Epidermal melanocyte (primary cell): ENCODE results near the gene SULT1A3.
A peak's percentile ranks its signal among the peaks of the same experiment; 100 is the strongest.
"Not testable (repeated sequence)": the region's sequence is repeated elsewhere in the genome, so short reads cannot be mapped to it uniquely, and the experiment has no call there.

Experiments
- DNase-seq: peaks from one replicate; pipeline ENCODE4 v3.0.0; 2011; ENCODE audit warnings: low spot score; ENCODE audit not compliant: insufficient read length

SULT1A3 gene

DNA sequence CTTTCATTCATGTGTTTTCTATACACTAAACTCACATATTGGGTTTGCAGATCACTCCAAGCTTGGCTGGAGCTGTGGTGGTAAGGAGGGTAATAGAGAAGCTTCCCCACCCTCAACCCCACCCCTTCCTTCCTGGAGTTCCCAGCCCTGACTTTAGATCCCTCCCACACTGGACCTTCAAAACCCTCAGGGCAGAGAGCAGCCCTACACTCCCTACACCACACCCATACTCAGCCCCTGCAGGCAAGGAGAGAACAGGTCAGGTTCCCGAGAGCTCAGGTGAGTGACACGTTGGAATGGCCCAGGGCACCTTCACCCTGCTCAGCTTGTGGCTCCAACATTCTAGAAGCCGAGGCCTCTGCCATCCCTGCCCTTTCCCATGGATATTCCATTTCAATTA, at the start of gene SULT1A3:
Gene SULT1A3, plus strand, starts transcription at position 207 of the 400 bp plus-strand sequence. CDS start 1,474 bp downstream, outside the sequence.
- DNase-seq = not testable (repeated sequence)

GRCh38 chr16:30151091-30151490, 48.0 kb upstream of the SULT1A3 start:
- DNase-seq = no peak

GRCh38 chr16:30152517-30152916, 46.5 kb upstream of the SULT1A3 start:
- no peak for DNase-seq

GRCh38 chr16:30155188-30155587, 43.9 kb upstream of the SULT1A3 start:
- no peak for DNase-seq

DNA sequence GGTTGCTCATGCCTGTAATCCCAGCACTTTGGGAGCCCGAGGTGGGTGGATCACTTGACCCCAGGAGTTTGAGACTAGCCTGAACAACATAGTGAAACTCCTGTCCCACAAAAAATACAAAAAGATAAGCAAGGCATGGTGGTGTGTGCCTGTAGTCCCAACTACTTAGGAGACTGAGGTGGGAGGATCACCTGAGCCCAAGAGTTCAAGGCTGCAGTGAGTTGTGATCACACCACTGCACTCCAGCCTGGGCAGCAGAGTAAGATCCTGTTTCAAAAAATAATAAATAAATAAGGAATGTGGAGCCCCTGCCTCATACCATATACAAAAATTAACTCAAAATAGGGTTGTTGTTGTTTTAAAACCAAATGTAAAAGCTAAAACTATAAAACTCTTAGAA, 41.8 kb upstream of the SULT1A3 start:
- DNase-seq = no peak

- no peak for DNase-seq
These were observed 35.5 kb upstream of the SULT1A3 start for GRCh38 chr16:30163538-30163937.

- DNase-seq = no peak
These were observed 32.7 kb upstream of the SULT1A3 start for GRCh38 chr16:30166202-30166902.

- not testable (repeated sequence) for DNase-seq
These were observed 30.3 kb upstream of the SULT1A3 start for GRCh38 chr16:30168746-30169145.

DNA sequence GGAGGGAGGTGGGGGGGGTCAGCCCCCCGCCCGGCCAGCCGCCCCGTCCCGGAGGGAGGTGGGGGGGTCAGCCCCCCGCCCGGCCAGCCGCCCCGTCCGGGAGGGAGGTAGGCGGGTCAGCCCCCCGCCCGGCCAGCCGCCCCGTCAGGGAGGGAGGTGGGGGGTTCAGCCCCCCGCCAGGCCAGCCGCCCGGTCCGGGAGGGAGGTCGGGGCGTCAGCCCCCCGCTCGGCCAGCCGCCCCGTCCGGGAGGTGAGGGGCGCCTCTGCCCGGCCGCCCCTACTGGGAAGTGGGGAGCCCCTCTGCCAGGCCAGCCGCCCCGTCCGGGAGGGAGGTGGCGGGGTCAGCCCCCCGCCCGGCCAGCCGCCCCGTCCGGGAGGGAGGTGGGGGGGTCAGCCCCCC, 29.6 kb upstream of the SULT1A3 start:
- not testable (repeated sequence) for DNase-seq

DNA sequence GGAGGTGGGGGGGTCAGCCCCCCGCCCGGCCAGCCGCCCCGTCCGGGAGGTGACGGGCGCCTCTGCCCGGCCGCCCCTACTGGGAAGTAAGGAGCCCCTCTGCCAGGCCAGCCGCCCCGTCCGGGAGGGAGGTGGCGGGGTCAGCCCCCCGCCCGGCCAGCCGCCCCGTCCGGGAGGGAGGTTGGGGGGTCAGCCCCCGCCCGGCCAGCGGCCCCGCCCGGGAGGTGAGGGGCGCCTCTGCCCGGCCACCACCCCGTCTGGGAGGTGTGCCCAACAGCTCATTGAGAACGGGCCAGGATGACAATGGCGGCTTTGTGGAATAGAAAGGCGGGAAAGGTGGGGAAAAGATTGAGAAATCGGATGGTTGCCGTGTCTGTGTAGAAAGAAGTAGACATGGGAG, 28.9 kb upstream of the SULT1A3 start:
- DNase-seq = not testable (repeated sequence)

DNA sequence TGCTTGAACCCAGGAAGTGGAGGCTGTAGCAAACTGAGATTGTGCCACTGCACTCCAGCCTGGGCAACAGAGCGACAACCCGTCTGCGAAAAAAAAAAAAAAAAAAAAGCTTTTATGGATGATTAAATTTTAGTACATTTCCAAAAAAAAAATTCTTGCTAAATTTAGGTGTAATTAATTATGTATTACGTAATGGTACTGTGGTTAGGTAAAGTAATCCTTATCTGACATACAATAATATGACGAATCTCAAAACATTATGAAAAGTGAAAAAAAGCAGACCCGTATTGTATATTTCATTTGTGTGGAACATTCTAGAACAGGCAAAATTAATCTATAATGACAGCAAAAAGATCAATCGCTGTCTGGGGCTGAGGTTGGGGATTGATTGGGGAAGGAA, 26.0 kb upstream of the SULT1A3 start:
- no peak for DNase-seq

GRCh38 chr16:30176876-30177275, 22.2 kb upstream of the SULT1A3 start:
- DNase-seq = not testable (repeated sequence)

GRCh38 chr16:30179195-30179594, 19.9 kb upstream of the SULT1A3 start:
- no peak for DNase-seq

DNA sequence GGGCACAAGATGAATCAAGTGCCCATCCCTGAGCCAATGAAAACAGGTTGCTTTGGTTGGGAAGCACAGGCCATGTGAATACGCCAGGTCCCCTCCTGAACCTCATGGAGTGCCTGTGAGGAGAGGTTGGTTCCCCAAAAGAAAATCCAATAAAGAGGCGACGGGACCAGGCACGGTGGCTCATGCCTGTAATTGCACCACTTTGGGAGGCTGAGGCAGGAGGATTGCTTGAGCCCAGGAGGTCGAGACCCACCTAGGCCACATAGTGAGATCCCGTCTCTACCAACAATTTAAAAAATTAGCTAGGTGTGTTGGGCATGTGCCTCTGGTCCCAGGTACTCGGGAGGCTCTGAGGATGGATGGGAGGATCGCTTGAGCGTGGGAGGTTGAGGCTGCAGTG, 19.1 kb upstream of the SULT1A3 start:
- no peak for DNase-seq

GRCh38 chr16:30180741-30181140, 18.3 kb upstream of the SULT1A3 start:
- no peak for DNase-seq

DNA sequence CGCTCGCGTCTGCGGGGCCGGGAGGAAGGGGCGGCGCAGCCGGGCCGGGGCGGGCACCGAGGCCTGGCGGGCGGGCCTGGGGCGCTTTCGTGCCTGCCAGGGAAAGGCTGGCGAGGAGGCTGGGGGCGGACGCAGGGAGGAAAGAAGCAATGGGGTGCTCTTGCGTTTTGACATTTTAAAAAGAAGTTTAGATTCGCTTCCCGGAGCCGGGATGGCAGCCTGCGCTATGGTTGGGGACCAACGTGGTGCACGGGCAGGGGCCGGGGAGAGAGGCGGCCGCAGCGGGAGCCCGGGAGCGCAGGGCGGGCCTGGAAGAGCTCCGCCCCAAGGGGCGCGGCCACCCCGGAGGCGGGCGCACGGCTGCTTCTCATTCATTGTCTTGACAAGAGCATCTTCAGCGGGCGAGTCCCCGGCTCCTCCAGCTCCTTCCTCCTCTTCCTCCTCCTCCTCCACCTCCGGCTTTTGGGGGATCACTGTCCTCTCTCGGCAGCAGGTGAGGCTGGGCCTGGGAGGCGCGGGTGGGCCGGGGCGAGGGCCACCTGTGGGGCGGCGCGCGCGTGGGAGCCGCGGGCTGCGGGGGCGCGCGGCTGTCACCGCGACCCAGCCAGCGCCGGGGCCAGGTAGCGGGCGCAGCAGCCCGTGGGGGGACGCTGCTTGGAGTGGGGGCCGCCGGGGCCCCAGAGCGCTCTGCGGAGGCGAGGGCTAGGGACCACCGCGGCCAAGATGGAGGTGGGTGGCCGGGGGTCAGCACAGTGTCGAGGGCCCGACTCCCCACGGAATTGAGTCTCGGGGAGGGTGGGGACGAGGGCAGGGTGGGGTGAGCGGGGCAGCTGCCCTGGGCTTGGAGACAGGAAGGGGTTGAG, 15.6 kb upstream of the SULT1A3 start, which contains the start of gene CORO1A:
Gene CORO1A, plus strand, starts transcription at position 370 of the 863 bp plus-strand sequence. CDS start 1,608 bp downstream, outside the sequence.
- peak; percentile 74 for DNase-seq

GRCh38 chr16:30184096-30184890, 14.8 kb upstream of the SULT1A3 start:
- DNase-seq = no peak

- no peak for DNase-seq
These were observed 14.0 kb upstream of the SULT1A3 start for GRCh38 chr16:30184891-30185682.

- no peak for DNase-seq
These were observed 13.2 kb upstream of the SULT1A3 start for GRCh38 chr16:30185683-30186421.

GRCh38 chr16:30186444-30186781, 12.6 kb upstream of the SULT1A3 start:
- DNase-seq = no peak
